Hematopoietic multipotent progenitor cell treated with erythropoietin and hydrocortisone succinate and interleukin-3 and kit ligand, for 15 days (in vitro differentiated cells): Measurements from ENCODE around the gene PRR35.

ENCODE experiments used
- DNase-seq: peaks from one replicate; pipeline ENCODE4 v3.0.0-alpha.2; 2015; ENCODE audit warnings: low spot score

PRR35 gene

GRCh38 chr16:528111-529011 is 31.8 kb upstream of the PRR35 start:
- peak; percentile 63 for DNase-seq

GRCh38 chr16:529012-529575 is 31.1 kb upstream of the PRR35 start:
- DNase-seq: no peak

GRCh38 chr16:530111-530817 is 29.9 kb upstream of the PRR35 start:
- no peak for DNase-seq

DNA sequence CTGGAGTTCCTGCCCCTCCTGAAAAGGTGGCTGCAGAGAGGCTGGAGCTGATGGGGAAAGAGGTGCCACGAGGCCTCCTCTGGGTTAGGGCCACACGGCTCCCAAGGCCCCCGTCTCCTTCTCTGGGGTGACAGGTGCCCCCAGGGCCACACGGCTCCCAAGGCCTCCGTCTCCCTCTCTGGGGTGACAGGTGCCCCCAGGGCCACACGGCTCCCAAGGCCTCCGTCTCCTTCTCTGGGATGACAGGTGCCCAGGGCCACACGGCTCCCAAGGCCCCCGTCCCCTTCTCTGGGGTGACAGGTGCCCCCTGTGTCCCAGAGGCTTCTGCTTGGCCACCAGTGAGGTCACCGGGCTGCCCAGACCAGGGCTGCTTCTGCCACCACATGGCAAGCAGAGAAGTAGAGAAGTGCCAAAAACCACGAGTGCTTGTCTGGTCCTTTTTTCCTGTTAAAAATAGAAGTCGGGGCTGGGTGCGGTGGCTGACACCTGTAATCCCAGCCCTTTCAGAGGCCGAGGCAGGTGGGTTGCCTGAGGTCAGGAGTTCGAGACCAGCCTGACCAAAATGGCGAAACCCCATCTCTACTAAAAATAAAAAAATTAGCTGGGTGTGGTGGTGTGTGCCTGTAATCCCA is 28.6 kb upstream of the PRR35 start:
- DNase-seq: no peak

GRCh38 chr16:533391-534123 is 26.6 kb upstream of the PRR35 start:
- no peak for DNase-seq

DNA sequence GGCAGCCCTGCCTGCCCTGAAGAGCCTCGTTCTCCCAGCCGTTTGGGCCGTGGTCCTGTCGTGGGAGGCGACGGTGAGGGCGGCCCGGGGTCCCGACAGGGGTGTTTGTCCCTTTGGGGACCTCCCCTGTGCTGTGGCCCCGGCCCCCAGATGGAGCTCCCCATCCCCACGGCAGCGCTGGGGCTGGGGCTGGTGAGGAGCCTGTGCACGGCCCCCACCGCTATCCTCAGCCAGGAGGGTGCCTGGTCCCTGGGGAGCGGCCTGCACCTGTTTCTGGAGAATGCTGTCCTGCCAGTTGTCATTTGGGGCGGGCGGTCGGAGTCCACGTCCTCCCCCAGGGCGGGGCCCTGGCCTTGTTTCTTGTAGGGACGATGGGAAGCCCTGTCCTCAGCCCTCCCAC is 26.1 kb upstream of the PRR35 start:
- DNase-seq: no peak

DNA sequence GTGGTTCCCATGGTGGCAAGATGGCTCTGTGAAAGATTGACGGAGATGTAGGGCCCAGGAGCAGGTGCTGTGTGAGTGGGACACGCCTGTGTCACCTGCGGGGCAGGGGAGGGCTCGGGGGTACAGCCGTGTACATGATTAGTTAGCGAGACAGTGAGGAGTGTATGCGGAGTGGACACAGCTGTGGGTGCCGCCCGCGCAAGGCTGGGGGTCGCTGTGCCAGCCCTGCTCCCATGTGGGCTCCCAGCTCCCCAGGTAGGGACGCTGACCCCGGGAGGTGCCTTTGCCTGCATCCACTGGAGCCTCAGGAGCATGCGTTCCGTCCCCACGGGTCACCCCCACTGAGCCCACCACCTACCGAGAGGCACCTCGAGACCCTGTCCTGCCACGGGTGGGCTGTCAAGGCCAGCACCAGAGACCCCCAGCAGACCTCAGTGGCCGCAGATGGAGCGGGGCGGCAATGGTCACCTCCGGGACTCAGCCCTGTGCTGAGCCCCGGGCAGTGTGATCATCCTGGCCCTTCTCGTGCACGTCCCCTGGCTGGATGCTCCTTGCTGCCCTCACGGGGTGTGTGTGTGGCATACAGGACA is 25.2 kb upstream of the PRR35 start:
- DNase-seq: no peak

DNA sequence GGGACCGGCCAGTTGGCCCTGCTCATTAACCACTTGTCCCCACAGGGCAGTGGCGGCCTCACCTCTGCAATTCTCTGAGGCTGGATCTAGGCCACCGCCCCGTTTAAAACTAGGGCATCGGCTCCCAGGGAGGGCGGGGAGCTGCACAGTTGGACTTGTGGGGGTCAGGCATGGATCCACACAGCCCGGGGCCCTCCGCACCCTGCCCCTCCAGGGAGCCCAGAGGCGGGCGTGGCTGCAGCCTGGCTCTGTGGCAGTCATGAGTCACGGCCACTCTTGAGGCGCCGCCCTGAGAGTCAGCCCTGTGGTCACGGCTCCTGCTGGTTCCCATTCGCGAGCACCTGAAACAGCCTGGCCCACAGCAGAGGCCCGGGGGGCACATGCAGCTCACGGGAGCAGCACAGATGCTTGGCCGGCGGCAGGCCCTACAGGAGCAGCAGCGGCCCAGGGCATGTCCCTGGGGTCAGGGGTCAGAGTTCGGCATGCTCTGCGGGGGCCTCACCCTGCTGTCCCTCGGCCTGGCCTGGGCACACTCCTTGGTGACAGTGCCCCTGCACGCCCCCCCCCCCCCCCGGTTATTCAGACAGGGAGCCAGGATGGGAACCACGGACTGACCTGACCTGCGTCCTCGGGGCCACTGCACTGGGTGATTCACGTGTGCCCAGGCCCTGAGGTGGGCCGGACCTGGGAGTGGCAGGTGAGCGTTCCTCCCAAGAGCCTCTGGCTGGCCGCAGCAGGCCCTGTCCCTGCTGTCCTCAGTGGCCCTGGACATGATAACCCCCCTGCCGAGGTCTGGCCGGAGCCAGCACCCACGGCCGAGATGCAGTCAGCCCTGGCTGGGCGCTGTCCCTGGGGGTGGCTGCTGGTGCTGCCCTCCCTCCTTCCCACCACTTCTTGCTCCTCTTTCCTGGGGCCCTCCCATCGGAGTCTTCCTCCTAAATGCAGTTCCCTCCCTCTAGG is 24.5 kb upstream of the PRR35 start:
- peak; percentile 78 for DNase-seq

DNA sequence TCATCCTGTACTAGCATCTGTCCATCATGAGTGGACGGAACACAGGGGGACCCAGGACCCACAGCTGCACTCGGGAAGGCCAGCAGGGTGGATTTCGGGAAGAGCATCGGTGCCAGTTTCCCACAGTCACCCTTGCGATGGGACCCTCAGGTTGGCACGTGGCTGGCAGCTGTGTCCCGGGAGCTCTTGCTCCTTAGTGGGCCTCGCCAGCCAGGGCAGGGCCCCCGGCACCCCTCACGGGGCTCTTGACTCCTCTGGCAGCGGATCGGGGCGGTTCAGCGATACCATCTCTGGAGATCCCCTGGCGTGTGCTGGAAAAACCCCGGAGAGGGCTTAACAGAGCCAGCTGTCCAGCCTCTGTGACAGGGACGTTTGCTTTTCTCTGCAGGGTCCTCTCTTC is 23.4 kb upstream of the PRR35 start:
- no peak for DNase-seq

GRCh38 chr16:537415-538335 is 22.5 kb upstream of the PRR35 start:
- no peak for DNase-seq

GRCh38 chr16:539901-540530 is 20.2 kb upstream of the PRR35 start:
- DNase-seq: no peak

GRCh38 chr16:540645-541340 is 19.4 kb upstream of the PRR35 start:
- DNase-seq: no peak

GRCh38 chr16:543301-544164 is 16.7 kb upstream of the PRR35 start:
- no peak for DNase-seq

DNA sequence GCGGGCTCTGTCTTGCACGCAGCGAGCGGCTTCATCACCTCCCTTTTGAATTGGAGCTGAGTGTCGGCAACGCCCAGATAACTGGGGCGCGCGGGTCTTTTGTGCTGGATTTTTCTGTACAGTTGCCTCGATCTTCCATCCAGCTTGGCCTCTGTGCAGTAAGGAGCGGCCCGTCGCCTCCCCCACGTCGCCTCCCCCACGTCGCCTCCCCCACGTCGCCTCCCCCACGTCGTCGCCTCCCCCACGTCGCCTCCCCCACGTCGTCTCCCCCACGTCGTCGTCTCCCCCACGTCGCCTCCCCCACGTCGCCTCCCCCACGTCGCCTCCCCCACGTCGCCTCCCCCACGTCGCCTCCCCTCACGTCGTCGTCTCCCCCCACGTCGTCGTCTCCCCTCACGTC is 15.7 kb upstream of the PRR35 start:
- no peak for DNase-seq

- DNase-seq: peak; percentile 82
These were observed 13.1 kb upstream of the PRR35 start for GRCh38 chr16:546909-547770.

DNA sequence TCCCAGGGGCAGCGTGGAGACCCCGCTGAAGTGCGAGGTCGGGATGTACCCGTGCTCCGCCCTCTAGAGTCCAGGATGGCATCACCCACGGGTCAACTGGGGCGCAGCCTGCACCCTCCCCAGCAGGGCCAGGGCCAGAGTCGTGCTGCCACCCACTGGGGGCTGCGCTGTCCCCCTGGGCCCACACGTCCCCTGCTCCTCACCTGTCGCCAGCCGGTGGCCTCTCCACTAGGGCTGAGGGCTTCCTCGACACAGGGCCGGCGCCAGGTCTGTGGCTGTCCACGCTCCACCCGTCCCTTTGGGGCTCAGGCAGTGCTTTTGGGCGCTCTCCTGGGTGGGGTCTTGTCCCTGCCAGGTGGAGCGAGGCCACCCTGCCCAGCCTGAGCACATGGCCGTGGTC is 11.6 kb upstream of the PRR35 start:
- no peak for DNase-seq
